ENCODE results near the gene SUMO1.

GRCh38 chr2:202221873-202222272 lies 16.5 kb downstream of the SUMO1 start:
- TF ChIP-seq CTCF (IDR thresholded peaks at IDR 0.05 in 8 of 11, conservative IDR thresholded peaks at IDR 0.05 in 3 of 11) (no peak), POLR2A (IDR thresholded peaks at IDR 0.05) (no peak)
